HepG2 (cell line): ENCODE data around the gene CTIF. TPM values are rescaled to one million over a fixed set of nuclear protein-coding genes. Genes with fewer than 3 reads are reported as not detected.

Experiments used
- BCL6 ChIP-seq: IDR thresholded peaks from 2 replicates; pipeline ENCODE4 v1.6.1; 2016; ENCODE audit warnings: missing genetic modification reagents, missing compliant biosample characterization
- BCLAF1 ChIP-seq: fragments of 450-650 bp; IDR thresholded peaks from 2 replicates; pipeline ENCODE4 v1.6.1; 2017; ENCODE audit warnings: mild to moderate bottlenecking
- ELF3 ChIP-seq: IDR thresholded peaks from 2 replicates; pipeline ENCODE4 v1.6.1; 2016; ENCODE audit warnings: missing genetic modification reagents, missing compliant biosample characterization
- FOXA3 ChIP-seq: IDR thresholded peaks from 2 replicates; pipeline ENCODE4 v1.6.1; 2016; ENCODE audit warnings: missing genetic modification reagents, missing compliant biosample characterization
- HDAC6 ChIP-seq: fragments of 200-600 bp; sonication (generic); IDR thresholded peaks from 2 replicates; pipeline ENCODE4 v1.7.0; 2017; ENCODE audit warnings: mild to moderate bottlenecking, antibody characterized with exemption, low read length, low read depth
- HNF1B ChIP-seq: sonication (generic); formaldehyde crosslinking; IDR thresholded peaks from 2 replicates; pipeline ENCODE4 v1.5.1; 2020; ENCODE audit warnings: mild to moderate bottlenecking, moderate library complexity, missing genetic modification reagents
- HNRNPH1 ChIP-seq: fragments of 200-400 bp; formaldehyde crosslinking; optimal IDR thresholded peaks from 2 replicates; pipeline ENCODE3; 2017; ENCODE audit warnings: mild to moderate bottlenecking, low read depth, low read length
- PCBP2 ChIP-seq: fragments of 200-400 bp; formaldehyde crosslinking; optimal IDR thresholded peaks from 2 replicates; pipeline ENCODE3; 2018; ENCODE audit warnings: low read length, low read depth; ENCODE audit not compliant: poor library complexity, severe bottlenecking
- SMAD9 ChIP-seq: sonication (generic); formaldehyde crosslinking; IDR thresholded peaks from 2 replicates; pipeline ENCODE4 v1.5.1; 2020; ENCODE audit warnings: mild to moderate bottlenecking, missing genetic modification reagents
- SOX5 ChIP-seq: IDR thresholded peaks from 2 replicates; pipeline ENCODE4 v1.6.1; 2016; ENCODE audit warnings: borderline replicate concordance
- TBX3 ChIP-seq: fragments of 450-650 bp; IDR thresholded peaks from 2 replicates; pipeline ENCODE4 v1.6.1; 2017; ENCODE audit warnings: antibody characterized with exemption, mild to moderate bottlenecking, inconsistent platforms, borderline replicate concordance
- TEAD2 ChIP-seq: sonication (generic); formaldehyde crosslinking; IDR thresholded peaks from 2 replicates; pipeline ENCODE4 v1.9.0; 2021; ENCODE audit warnings: missing genetic modification reagents
- TMF1 ChIP-seq: sonication (generic); formaldehyde crosslinking; IDR thresholded peaks from 2 replicates; pipeline ENCODE4 v1.8.1; 2022; ENCODE audit warnings: low read depth, missing genetic modification reagents
- ZFP36L2 ChIP-seq: sonication (generic); formaldehyde crosslinking; IDR thresholded peaks from 2 replicates; pipeline ENCODE4 v1.4.0; 2020; ENCODE audit warnings: missing genetic modification reagents
- ZGPAT ChIP-seq: IDR thresholded peaks from 2 replicates; pipeline ENCODE4 v1.6.1; 2016; ENCODE audit warnings: mild to moderate bottlenecking
- ZNF253 ChIP-seq: sonication (generic); formaldehyde crosslinking; IDR thresholded peaks from 2 replicates; pipeline ENCODE4 v1.8.0; 2022; ENCODE audit warnings: mild to moderate bottlenecking, missing genetic modification reagents, borderline replicate concordance
- ZNF3 ChIP-seq: IDR thresholded peaks from 2 replicates; pipeline ENCODE4 v1.7.0; 2017; ENCODE audit warnings: inconsistent platforms
- ZNF570 ChIP-seq: sonication (generic); formaldehyde crosslinking; IDR thresholded peaks from 2 replicates; pipeline ENCODE4 v1.4.0; 2020; ENCODE audit warnings: mild to moderate bottlenecking, missing genetic modification reagents, borderline replicate concordance
- ZNF639 ChIP-seq: conservative IDR thresholded peaks from 2 replicates; pipeline ENCODE4 v1.6.1; 2018; ENCODE audit warnings: missing genetic modification reagents
- ZNF83 ChIP-seq: sonication (generic); formaldehyde crosslinking; IDR thresholded peaks from 2 replicates; pipeline ENCODE4 v1.4.0; 2020; ENCODE audit warnings: missing genetic modification reagents, mild to moderate bottlenecking, borderline replicate concordance
- ZNF879 ChIP-seq: sonication (generic); formaldehyde crosslinking; IDR thresholded peaks from 2 replicates; pipeline ENCODE4 v1.8.1; 2023; ENCODE audit warnings: missing genetic modification reagents
- polyA plus RNA-seq, 8 experiments: library from polyadenylated mRNA; depleted of rRNA in 3 of 8; stranded (reverse) in 7 of 8; unstranded in 1 of 8; fragments of >200 nt; fragmentation: Illumina TruSeq in 4 of 8; extraction: Trizol in 4 of 8; gene quantifications; 2 replicates each; pipeline versions ENCODE4 v1.2.1 to v1.2.3, GENCODE V29; 2011 to 2016; ENCODE audit warnings: low read depth in 4 of 8, missing spikeins in 1 of 8, mixed read lengths in 1 of 8; ENCODE audit not compliant: insufficient read depth in 1 of 8
- total RNA-seq, 5 experiments: library from RNA; depleted of rRNA; stranded (reverse); fragments of >200 nt; fragmentation: Illumina TruSeq; extraction: Trizol; gene quantifications; 2 replicates each; pipeline ENCODE4 v1.2.3, GENCODE V29; 2016; ENCODE audit warnings: low read depth in 1 of 5
- TF ChIP-seq, protein P1 (sequence below): sonication (generic); formaldehyde crosslinking; IDR thresholded peaks from 2 replicates; pipeline ENCODE4 v1.4.0; 2020; ENCODE audit warnings: missing genetic modification reagents

The CTIF gene
- total and polyA plus RNA-seq, 2 of the 13 experiments (the other 11 are each of a cell fraction or from before 2014, with no cell fraction given), result 18.2 to 28.0 TPM

DNA sequence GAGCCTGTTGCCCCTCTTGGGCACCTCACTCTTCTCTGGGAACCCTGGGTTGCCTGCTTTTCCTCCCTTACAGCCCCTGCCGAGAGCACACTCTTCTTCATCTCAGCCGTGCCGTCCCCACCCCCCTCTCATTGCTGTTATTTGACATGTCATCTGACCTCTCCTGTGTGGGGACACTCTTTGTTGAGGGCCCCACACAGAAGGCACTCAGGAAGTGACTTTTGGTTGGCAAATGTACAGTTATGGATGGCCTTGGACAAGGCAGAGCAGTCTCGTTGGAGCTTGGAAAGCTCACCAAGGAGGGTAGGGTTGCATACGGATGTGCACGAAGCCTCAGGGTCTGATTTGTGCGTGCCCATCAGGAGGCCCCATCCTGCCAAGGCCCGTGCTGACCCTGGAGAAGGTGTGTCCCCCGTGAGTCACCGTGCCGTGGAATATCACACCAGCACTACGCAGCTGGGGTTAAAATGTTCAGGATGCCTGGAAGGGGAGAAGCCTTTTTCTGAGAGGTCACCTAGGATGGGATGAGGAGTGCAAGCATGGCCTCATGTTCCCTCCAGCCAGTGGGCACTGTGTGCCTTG, 93.9 kb downstream of the CTIF start (continued):
- TF ChIP-seq SOX5 (CRISPR knock-in tag) (peak; percentile 65; the same call in 1 of the 2 replicates), ZFP36L2 (CRISPR knock-in tag) (no peak), ZGPAT (CRISPR knock-in tag) (peak; percentile 28; the same call in 1 of the 2 replicates), ZNF639 (CRISPR knock-in tag) (no peak), ZNF253 (CRISPR knock-in tag) (no peak), HNRNPH1 (no peak), TMF1 (CRISPR knock-in tag) (no peak), TEAD2 (CRISPR knock-in tag) (no peak), FOXA3 (CRISPR knock-in tag) (peak; percentile 58), PCBP2 (no peak), HDAC6 (no peak), HNF1B (CRISPR knock-in tag) (no peak), ELF3 (CRISPR knock-in tag) (0 out of 2 replicates have a peak, but pooled peaks have one; percentile 30), ZNF83 (CRISPR knock-in tag) (no peak), ZNF879 (CRISPR knock-in tag) (no peak), BCL6 (peak; percentile 40; the same call in 1 of the 2 replicates), SMAD9 (CRISPR knock-in tag) (no peak), TBX3 (no peak), ZNF3 (CRISPR knock-in tag) (no peak), ZNF570 (CRISPR knock-in tag) (no peak), BCLAF1 (no peak)
- TF ChIP-seq, protein P1, sequence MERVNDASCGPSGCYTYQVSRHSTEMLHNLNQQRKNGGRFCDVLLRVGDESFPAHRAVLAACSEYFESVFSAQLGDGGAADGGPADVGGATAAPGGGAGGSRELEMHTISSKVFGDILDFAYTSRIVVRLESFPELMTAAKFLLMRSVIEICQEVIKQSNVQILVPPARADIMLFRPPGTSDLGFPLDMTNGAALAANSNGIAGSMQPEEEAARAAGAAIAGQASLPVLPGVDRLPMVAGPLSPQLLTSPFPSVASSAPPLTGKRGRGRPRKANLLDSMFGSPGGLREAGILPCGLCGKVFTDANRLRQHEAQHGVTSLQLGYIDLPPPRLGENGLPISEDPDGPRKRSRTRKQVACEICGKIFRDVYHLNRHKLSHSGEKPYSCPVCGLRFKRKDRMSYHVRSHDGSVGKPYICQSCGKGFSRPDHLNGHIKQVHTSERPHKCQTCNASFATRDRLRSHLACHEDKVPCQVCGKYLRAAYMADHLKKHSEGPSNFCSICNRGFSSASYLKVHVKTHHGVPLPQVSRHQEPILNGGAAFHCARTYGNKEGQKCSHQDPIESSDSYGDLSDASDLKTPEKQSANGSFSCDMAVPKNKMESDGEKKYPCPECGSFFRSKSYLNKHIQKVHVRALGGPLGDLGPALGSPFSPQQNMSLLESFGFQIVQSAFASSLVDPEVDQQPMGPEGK, result peak; percentile 83
